ENCODE data around the gene NCAM1. TPM values are rescaled to one million over a fixed set of nuclear protein-coding genes. Genes with fewer than 3 reads are reported as not detected.
A peak's percentile ranks its signal among the peaks of the same experiment; 100 is the strongest.

NCAM1 gene
- total RNA-seq, 1 experiment from 2014 or later = 3.7 TPM

- TF ChIP-seq, protein P1, sequence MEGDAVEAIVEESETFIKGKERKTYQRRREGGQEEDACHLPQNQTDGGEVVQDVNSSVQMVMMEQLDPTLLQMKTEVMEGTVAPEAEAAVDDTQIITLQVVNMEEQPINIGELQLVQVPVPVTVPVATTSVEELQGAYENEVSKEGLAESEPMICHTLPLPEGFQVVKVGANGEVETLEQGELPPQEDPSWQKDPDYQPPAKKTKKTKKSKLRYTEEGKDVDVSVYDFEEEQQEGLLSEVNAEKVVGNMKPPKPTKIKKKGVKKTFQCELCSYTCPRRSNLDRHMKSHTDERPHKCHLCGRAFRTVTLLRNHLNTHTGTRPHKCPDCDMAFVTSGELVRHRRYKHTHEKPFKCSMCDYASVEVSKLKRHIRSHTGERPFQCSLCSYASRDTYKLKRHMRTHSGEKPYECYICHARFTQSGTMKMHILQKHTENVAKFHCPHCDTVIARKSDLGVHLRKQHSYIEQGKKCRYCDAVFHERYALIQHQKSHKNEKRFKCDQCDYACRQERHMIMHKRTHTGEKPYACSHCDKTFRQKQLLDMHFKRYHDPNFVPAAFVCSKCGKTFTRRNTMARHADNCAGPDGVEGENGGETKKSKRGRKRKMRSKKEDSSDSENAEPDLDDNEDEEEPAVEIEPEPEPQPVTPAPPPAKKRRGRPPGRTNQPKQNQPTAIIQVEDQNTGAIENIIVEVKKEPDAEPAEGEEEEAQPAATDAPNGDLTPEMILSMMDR (IDR thresholded peaks at IDR 0.05; ENCODE audit: unreplicated experiment) = no peak
- peaks cover 9% of the 10 kb centered on the region for H3K4me1 Mint-ChIP-seq (ENCODE audit: low read depth, unreplicated experiment)
- H3K4me3 Mint-ChIP-seq (ENCODE audit: low read depth, unreplicated experiment) = no peak overlapping the region
- no peak overlapping the region for H3K27ac Mint-ChIP-seq (ENCODE audit: unreplicated experiment)
- peaks cover 6% of the 10 kb centered on the region for H3K36me3 Mint-ChIP-seq (ENCODE audit: insufficient read depth, unreplicated experiment)
- H3K27me3 Mint-ChIP-seq (ENCODE audit: unreplicated experiment) = peaks cover 47% of the 10 kb centered on the region
- intact Hi-C loops (cut with micrococcal nuclease; ENCODE audit: unreplicated experiment) = no loop called here
- BruUV-seq (replicated peaks) = no TSS peak
- no peaks in the 10 kb centered on the region for H3K9me3 Mint-ChIP-seq (ENCODE audit: low read depth, unreplicated experiment)
- peak; percentile 2 for DNase-seq
- CTCF ChIA-PET = interaction anchor here (0.7 kb wide), 1 partner anchor 1230 kb away, joined by 4 read pairs; no protein-coding TSS in a partner anchor
These were observed 2.5 kb upstream of the NCAM1 start for GRCh38 chr11:112958670-112959069.

DNA sequence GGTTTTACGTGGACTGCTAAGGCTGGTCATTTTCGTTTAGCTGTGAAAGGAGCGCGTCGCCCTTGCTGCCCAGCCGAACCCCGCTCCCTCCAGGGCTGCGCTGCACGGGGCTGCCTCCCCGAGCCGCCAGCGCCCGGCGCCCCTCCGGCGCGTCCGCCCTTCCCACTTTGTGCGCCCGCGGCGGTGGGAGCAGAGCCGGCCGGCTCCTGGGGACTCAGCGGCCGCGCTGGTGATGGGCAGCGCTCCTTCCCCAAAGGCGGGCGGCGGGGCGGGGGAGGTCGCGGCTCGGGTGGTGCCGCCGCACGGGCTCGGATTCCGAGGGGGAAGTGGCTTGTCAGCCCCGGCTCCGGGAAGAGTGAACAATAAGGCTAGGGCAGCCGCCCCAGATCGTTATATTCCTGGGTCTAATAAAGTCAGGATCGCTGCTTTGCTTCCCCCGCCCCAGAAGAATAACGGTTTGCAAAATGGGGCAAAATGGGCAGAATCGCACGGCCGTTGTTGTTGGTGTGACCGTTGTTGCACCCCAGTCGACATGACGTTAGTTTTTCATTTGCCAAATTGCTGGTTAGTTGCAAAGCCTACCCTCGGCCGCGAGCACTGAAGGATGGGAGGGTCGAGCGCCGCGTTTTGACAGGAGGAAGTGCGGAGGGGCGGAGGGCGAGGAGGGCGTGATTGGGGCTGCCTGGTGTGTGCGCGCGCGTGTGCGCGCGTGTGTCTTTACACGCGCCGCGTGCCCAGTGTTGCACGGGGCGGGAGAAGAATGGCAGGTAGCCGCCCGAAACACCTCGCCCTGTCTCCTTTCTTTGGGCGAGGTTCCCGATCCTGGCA lies 745 bp downstream of the NCAM1 start:
- no peak for DNase-seq
- peak overlapping the region; percentile 70 for H3K4me3 Mint-ChIP-seq (ENCODE audit: low read depth, unreplicated experiment)
- TF ChIP-seq, protein P1 (IDR thresholded peaks at IDR 0.05; ENCODE audit: unreplicated experiment) = no peak
- no TSS peak for BruUV-seq (replicated peaks)
- H3K27me3 Mint-ChIP-seq (ENCODE audit: unreplicated experiment) = peaks cover 24% of the 10 kb centered on the region
- CTCF ChIA-PET = no interaction called here
- intact Hi-C loops (cut with micrococcal nuclease; ENCODE audit: unreplicated experiment) = no loop called here
- peaks cover 18% of the 10 kb centered on the region for H3K4me1 Mint-ChIP-seq (ENCODE audit: low read depth, unreplicated experiment)
- H3K27ac Mint-ChIP-seq (ENCODE audit: unreplicated experiment) = no peak overlapping the region
- no peaks in the 10 kb centered on the region for H3K9me3 Mint-ChIP-seq (ENCODE audit: low read depth, unreplicated experiment)
- peaks cover 6% of the 10 kb centered on the region for H3K36me3 Mint-ChIP-seq (ENCODE audit: insufficient read depth, unreplicated experiment)

DNA sequence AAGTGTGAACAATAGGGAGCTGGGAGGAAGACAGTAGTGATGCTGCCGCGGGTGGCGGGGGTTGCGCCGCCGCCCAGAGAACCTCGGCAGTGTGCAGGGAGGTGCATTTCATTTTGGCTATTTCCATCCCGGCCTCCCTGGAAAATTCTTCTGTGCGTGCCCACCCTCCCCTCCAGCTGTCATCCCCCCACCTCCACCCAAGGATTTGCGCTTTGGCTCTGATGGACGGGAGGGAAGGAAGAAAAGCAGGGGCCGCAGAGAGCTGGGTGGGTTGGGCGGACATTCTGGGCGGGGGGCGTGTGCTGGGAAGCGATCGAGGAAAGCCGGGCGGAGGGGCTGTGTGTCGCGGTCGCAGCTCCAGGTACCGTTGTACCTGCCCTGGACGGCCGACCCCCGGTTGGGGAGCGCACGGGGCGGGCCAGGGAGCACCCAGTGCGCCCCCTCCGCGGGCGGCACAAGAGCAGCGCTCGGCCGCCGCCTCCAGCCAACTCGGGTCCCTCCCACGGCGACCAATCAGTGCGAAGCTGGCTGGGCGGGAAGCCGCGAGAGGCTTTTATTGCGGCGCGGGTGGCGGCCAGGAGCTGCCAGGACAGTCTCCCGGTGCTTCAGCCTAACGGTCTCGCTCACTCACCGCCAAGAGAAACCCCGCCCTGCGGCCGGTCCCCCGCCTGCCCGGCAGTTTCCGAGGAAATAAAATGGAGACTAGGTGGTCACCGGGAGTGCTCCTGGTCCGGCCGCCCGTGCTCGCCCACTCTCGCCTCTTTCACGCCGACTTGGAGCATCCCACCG lies 1.6 kb downstream of the NCAM1 start:
- intact Hi-C loops (cut with micrococcal nuclease; ENCODE audit: unreplicated experiment) = no loop called here

GRCh38 chr11:112963368-112963955 lies 2.2 kb downstream of the NCAM1 start:
- H3K4me3 Mint-ChIP-seq (ENCODE audit: low read depth, unreplicated experiment) = no peak overlapping the region
- no TSS peak for BruUV-seq (replicated peaks)
- H3K27ac Mint-ChIP-seq (ENCODE audit: unreplicated experiment) = no peak overlapping the region
- intact Hi-C loops (cut with micrococcal nuclease; ENCODE audit: unreplicated experiment) = no loop called here
- TF ChIP-seq, protein P1 (IDR thresholded peaks at IDR 0.05; ENCODE audit: unreplicated experiment) = no peak
- peaks cover 9% of the 10 kb centered on the region for H3K27me3 Mint-ChIP-seq (ENCODE audit: unreplicated experiment)
- H3K4me1 Mint-ChIP-seq (ENCODE audit: low read depth, unreplicated experiment) = peaks cover 20% of the 10 kb centered on the region
- no peak for DNase-seq
- no peaks in the 10 kb centered on the region for H3K9me3 Mint-ChIP-seq (ENCODE audit: low read depth, unreplicated experiment)
- H3K36me3 Mint-ChIP-seq (ENCODE audit: insufficient read depth, unreplicated experiment) = peaks cover 6% of the 10 kb centered on the region
- CTCF ChIA-PET = no interaction called here

More for the DNA sequence above, 1.6 kb downstream of the NCAM1 start:
- H3K27ac Mint-ChIP-seq (ENCODE audit: unreplicated experiment) = no peak overlapping the region
- no peak overlapping the region for H3K4me3 Mint-ChIP-seq (ENCODE audit: low read depth, unreplicated experiment)
- BruUV-seq (replicated peaks) = no TSS peak
- peaks cover 24% of the 10 kb centered on the region for H3K4me1 Mint-ChIP-seq (ENCODE audit: low read depth, unreplicated experiment)
- no peak for DNase-seq
- peaks cover 6% of the 10 kb centered on the region for H3K36me3 Mint-ChIP-seq (ENCODE audit: insufficient read depth, unreplicated experiment)
- H3K9me3 Mint-ChIP-seq (ENCODE audit: low read depth, unreplicated experiment) = no peaks in the 10 kb centered on the region
- CTCF ChIA-PET = no interaction called here
- TF ChIP-seq, protein P1 (IDR thresholded peaks at IDR 0.05; ENCODE audit: unreplicated experiment) = no peak
- peaks cover 16% of the 10 kb centered on the region for H3K27me3 Mint-ChIP-seq (ENCODE audit: unreplicated experiment)

Data from Calu3 (cell line).